Measurements from ENCODE around the gene FARSB. TPM values are rescaled to one million over a fixed set of nuclear protein-coding genes. Genes with fewer than 3 reads are reported as not detected.

The FARSB gene
- total RNA-seq, 1 experiment from 2014 or later: 43.8 TPM

DNA sequence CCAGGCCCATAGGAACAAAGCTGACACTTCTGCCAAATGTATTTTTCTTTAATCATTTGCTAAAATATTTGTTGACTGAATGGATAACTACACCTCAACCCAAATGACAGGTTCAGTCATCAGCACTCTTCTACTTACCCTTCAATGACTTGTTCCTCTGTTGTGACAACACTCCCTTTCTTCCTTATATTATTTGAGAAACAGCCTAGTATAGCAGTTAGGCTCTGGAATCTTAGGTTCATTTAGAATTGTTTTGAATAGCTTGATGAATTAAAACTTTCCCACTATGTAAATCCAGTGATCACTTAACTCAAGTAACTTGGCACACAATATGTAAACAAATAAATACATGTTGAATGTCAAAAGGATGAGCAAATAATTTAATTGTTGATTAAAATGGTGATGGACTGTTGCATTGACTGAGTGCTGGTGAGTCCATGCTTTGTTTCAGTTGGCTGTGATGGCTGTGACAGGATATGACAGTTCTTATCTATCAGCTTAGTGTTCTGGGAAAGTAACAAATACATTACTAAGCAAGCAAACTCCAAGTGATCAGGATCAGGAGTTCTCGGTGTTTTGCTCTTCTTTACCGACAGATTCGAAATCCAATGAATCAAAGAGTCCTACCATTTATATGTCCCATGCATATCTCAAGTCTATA is 12.7 kb upstream of the FARSB start:
- no peak for DNase-seq (ENCODE audit: low read depth)

DNA sequence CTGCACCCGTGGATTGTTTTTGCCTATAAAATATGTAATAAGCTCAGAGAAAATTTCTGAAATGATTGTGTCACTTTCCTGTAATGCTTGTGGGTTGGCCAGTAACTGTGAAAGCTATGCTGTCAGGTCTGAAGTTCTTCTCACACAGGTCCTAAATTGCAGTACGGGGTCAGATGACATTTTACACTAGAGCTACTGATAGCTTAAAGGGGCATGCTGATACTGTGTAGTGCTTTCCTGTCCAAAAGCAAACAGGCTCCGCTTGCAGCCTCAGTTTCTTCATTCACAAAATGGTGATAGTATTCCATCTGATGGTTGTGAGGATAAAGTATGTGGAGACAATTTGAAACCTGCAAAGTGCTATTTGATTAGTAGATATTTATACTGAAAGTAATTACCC is 7.6 kb upstream of the FARSB start:
- no peak for DNase-seq (ENCODE audit: low read depth)

DNA sequence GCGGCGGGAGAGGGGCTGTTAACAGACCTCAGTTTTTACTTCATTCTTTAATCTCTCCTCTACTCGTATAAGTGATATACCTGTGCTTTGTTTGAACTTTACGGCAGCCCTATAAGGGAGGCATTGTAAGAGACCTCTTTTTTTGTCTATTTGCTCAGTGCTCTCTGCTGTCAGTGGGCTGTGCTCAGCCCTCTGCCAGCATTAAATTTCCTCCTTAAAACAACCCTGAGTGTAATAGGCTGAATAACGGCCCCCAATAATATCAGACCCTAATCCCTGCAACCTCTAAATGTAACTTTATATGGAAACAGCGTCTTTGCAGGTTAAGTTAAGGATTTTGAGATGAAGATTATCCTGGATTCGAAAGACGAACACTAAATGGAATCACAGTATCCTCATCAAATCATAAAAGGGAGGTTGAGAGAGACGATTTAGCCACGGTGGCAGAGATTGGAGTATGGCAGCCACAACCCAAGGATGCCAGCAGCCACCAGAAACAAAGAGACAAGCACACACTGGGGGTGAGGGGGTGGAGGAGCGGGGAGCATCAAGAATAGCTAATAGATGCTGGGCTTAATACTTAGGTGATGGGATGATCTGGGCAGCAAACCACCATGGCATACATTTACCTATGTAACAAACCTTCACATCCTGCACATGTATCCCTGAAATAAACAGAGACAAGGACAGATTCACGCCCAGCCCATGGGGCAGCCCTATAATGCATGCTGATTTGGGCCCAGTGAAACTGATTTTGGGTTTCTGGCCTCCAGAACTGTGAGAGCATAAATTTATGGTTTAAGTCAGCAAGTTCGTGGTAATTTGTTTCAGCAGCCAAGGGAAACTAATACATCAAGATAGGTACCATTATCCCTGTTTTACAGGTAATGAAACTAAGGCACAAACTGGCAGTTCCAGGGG is 894 bp upstream of the FARSB start:
- DNase-seq (ENCODE audit: low read depth): no peak

DNA sequence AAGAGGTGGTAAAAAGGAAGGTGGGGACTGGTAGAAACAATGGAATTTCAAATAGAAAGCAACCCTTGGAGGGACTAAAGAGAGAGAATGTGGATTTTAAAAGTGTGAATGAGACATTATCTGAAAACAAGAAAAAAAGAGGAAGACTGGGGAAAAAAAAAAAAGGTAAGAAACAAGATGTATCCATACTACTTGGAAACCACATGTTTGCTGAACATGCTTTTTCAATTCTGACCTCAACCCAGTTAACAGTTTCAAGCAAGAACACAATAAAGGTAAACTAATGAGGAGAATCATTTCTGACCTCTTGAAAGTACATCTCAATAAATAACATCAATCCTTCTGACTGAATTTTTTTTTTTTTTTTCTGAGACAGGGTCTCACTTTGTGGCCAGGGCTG is 2.6 kb downstream of the FARSB start:
- DNase-seq (ENCODE audit: low read depth): no peak

DNA sequence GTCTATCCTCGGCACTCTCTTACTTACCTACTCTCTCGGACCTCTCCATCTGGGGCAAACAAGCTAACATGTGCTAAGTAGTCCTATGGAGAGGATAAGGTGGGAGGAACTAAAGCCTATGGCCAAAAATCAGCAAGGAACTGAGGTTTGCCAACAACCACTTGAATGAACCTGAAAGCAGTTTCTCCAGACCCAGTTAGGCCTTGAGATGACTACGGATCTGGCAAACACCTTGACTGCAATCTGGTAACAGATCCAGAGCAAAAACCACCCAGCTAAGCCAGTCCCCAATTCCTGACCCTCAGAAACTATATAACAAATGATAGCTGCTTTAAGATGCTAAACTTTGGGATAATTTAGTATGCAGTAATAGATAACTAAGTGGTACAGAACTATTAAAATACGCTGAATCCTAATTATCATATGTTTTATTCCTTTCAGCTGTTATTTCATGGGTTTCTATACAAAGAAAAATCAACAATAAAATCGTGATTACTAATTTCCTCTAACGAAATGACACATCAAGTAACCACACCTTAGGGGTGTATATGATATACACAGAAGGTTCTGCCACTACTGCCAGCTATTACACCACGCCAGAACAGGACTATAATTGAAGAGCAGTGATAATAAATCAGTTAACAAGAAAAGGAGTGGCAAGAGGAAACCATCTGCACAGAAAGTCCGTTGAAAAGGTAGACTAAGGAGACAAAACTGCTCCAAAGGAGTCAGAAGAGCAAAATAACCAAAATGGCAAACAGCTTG is 3.2 kb downstream of the FARSB start:
- no peak for DNase-seq (ENCODE audit: low read depth)

DNA sequence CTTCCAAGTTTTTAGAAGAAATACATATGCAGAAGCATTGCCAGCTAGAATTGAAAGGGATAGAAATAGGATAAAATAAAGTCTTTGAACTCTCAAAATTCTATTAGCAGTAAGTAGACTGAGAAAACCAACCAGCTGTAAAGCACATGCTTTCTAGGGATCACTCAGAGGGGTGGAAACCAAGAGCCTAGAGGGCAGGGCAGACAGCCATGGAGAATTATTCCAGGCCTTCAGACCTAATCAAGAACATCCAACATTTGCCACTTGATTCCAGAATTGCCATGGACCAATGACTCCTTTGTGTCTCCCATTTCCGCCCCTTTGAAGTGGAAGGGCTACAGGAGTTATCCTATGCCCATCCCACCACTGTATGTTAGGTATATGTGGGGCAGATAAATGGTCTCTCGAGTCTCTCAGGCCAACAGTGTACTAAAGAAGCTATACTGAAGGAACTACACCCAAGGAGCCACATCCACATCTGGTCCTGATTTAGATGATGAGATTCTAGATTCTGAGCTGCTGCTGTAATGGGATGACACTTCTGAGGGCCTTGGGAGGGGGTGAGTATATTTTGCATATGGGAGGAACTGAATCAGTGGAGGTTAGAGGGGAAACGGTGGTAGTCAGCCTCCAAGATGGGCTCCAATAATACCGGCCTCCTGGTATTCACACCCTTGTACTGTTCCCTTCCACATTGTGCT is 4.0 kb downstream of the FARSB start:
- DNase-seq (ENCODE audit: low read depth): no peak

DNA sequence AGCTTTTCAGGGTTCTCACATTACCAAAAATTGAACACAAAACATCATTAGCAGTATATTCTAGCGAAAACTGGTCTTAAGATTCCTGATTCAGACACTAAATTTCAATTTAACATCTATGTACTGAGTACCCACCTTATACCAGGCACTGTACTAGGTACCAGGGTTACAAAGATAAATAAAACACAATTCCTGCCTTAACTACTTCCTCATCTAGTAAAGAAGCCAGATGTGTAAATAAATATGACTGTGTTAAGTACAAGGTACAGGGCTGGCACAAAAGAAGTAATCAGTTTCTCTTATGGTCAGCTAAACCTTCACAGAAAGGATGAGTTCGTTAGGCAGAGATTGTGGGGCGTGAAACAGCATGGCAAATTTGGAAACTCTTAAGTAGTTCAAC is 6.1 kb downstream of the FARSB start:
- DNase-seq (ENCODE audit: low read depth): no peak

DNA sequence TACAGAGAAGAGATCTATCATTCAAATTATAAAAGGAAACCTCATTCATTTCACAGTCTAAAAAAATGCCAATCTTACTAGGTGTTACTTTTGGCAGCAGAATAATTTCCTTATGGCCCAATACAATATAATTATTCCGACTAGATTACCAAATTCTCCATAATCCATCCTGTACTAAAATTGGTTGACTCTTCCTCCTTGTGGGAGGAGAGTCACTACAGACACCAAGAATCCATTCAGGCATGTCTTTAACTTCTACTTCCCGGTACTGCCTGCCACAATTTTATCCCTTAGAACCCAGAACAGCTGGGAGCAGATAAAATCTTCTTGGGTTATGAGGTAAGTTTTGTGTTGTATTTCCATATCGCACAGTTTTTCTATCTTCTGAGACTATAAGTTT is 9.9 kb downstream of the FARSB start:
- no peak for DNase-seq (ENCODE audit: low read depth)

DNA sequence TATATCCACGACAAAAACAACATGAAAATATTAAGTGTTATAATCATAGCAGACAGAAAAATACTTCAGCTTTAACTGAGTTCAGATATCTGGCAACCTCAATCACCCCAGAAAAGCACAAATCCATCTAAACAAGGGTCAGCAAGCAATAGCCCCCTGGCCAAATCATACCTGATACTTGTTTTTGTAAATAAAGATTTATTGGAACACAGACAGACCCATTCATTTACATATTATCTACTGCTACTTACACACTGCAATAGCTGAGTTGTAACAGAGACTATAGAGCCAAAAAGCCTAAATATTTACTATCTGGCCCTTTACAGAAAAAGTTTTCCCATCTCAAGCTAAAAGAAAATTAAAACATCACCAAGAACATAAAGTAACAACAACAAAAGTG is 12.8 kb downstream of the FARSB start:
- DNase-seq (ENCODE audit: low read depth): no peak

DNA sequence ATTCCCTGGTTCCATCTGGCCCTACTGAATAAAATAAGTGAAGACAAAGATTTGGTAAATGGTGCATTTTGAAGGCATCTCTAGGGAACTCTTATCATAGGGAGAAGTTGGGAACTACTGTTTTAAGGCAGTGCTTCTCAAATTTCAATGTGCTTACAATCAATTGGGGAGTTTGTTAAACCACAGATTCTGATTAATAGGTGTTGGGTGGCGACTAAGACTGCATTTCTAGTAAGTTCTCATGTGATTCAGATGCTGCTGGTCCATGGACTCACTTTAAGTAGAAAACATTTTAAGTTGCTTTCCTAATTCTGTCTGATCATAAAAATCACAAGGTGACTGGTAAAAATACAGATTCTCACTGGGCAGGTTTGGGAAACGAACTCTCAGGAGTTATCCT is 14.6 kb downstream of the FARSB start:
- DNase-seq (ENCODE audit: low read depth): peak; percentile 16

DNA sequence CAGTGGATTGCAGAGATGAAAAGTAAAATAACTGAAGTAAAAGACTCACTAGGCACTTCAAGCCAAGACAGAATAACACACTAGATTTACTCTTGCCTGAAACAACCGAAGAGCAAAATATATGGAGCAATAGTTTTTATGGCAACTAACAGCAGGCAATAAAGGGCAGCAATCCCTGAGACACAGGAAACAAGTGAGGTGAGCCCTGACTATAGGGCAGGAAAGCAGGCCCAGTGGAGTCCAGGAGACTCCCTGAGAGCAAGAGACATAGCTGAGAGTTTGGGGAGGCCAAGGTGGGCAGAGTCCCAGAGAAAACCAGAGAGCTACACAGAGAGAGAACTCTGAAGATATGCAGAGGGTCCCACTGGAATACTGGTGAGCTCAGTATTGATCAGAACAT is 18.8 kb downstream of the FARSB start:
- no peak for DNase-seq (ENCODE audit: low read depth)

DNA sequence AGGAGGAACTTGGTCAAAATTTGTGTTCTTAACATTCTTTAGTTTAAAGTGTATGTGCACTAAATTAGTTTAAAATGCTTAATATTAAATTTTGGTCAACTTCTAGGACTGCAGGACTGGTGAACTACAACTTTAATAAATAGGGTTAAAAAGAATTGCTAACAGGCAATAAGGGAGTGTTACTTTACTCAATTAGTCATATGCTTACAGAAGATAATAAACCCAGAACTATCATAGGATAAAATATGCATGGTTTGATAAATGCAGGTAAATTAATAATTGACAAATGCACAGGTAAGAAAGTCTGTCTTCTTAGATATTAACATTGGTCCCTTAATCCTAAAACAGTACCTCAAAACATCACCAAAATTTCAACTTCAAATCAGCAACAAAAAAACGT is 20.6 kb downstream of the FARSB start:
- no peak for DNase-seq (ENCODE audit: low read depth)

DNA sequence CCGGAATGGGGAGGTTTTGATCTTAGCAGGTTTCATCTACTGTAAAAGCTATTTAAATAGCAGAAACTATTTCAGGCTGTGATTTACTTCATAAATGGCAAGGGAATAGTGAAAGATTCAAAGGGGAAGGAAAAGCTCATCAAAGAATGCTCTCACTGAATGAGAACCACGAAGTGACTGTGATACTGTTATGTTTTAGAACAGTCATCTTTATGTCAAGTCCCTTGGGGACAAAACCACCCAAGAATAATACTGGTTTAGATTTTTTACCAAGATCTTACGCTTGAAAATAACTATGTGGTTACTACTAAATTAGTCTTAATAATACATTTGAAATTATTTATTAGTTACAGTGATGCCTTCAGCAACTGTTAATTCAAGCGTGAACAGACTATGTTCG is 28.1 kb downstream of the FARSB start:
- DNase-seq (ENCODE audit: low read depth): peak; percentile 63

DNA sequence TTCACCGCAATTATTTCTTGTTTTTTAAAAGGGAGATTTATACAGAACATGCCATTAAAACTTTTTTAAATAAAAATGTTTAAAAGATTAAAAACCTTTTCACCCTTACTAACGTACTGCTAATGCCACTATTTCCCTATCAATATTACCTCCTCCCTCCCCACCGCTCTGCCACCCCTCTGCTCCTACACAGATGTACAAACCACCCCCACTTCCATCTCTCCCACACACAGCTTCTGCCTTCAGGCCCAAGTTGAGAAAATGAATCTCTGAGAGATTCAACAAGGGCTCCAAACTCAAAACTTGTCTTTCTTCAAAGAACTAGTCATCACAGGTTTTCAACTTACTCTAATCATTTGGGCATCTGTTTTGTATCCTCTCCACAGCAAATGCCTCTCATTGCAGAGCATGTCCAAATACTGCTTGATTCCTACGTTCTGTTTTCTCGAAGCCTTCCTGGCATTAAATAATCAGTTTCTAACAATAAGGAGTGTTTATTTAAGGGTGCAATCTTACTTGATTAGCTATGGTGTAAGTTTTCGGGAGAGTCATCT is 32.1 kb downstream of the FARSB start:
- no peak for DNase-seq (ENCODE audit: low read depth)

DNA sequence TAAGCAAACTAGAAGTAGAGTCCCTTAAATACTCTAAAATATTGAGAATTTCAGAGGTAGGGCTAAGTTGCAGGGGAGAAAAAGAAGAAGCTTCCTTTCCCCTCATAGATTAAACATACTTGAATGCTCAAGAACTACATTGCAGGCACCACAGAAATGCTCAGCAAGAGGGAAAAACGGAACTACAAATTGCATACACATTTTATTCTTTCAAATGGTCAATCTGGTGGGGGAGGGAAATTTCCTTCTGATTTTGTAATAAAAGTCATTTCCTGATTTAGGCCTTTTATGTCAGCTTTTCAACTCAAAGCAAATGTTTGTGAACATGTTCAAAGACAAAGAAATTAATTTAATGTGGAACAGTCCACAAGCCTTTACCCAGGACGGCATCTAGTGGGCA is 33.0 kb downstream of the FARSB start:
- no peak for DNase-seq (ENCODE audit: low read depth)

DNA sequence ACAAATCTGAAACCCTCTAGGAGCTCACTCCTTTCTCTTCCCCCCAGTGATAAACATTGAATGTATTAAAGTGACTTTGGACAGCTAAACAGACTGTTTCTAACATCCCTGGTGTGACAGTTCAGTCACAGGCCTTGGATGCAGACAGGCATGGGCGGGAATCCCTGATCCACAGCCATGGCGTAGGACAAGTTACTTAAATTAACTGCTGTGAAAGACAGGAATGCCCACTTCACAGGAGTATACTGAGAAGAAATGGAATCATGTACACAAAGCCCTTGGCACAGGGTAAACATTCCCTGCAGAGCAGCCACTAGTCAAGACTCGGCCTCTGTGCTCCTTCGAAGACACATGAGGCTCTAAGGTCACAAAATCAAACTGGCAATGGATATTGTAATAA is 34.0 kb downstream of the FARSB start:
- no peak for DNase-seq (ENCODE audit: low read depth)

DNA sequence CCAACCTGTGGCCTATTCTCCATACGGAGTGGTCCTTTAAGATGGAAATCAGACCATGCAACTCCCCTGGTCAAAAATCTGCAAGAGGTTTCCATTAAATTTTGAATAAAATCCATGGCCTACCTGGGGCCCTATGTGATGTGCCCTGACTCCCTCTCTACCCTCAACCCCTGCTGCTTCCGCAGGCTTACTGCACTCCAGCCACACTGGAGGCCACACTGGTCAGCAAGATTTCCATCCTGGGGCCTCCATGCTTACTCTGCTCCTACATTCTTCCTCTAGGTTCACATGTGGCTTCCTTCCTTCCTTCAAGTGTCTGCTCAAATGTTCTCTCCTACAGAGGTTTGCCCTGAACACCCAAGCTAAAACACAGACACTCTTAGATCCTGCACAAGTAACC is 40.6 kb downstream of the FARSB start:
- no peak for DNase-seq (ENCODE audit: low read depth)

DNA sequence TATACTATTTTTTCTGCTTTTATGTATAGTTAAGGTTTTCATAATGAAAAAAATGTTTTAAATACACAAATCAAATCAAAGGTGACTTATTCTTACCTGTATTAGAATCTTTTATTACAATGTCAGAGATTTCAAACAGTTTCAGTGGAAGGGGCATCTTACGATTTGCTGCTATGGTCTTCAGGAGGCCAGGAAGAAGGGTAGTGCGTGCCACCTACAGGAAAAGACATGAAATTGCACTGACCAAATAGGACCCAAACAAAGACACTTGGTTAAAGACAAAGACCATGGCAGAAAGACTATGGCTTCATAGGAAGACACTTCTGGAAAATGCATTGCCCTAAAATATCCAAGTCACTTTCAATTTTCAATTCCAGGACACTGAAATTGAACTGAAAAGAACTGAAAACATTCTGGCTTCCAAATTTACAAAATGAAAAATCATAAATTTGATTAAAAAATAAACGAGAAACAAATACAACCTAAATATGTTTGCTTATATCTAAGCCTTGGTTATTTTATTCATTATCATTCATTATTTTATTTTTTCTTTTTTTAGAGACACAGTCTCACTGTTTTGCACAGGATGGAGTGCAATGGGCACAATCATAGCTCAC is 42.1 kb downstream of the FARSB start:
- peak; percentile 39 for DNase-seq (ENCODE audit: low read depth)

DNA sequence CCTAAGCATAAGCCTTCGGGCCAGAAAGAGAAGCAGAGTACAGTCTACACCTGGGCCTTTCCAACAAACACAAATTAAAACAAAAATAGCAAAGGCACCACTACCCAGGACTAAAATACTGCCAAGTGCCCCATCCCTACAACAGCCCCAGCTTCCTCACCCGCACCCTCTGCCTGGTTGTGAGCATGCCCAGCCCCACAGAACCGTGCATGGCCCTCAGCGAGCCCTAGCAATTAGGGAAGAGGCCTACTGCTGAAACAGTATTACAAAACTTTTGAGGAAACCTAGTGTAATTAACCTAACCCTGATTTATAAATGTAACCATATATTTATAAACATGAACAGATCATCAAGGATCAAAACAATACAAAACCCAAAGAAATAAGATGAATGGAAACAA is 44.2 kb downstream of the FARSB start:
- DNase-seq (ENCODE audit: low read depth): no peak

DNA sequence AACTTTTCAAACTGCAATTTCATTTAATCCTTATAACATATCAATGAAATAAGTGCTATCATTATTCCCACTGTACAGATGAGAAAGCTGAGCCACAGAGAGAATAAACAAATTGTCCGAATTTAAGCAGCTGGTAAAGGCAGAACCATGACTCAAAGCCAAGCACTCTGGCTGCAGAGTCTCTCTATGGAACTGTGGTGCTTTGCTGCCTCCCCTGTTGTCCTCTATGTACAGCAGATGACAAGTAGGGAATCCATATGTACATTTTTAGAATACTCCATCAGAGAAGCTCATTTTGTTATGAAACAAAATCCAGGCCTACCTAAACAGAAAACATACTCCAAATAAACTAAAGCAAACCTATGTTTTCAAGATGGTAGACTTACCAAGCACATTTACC is 45.1 kb downstream of the FARSB start:
- DNase-seq (ENCODE audit: low read depth): peak; percentile 36

DNA sequence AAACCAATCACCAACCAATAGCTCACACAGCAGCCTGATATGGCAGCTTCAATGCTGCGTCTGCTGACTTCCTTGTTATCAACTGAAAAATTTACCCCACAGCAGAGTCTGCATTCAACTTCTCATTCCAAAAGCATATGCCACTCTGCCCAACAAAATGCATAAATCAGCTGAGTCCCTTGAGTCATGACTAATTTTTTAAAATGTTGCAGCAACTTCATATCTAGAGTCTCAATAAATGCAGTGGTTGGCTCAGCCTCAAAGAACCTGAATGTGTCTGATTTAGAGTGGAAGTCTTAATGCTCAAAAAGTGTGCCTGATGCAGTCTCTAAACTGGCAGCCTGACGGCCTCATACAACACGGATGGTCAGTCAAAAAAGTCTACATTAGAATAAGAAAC is 46.5 kb downstream of the FARSB start:
- DNase-seq (ENCODE audit: low read depth): peak; percentile 64
